ENCODE results near the gene ERGIC3. TPM values are rescaled to one million over a fixed set of nuclear protein-coding genes. Genes with fewer than 3 reads are reported as not detected.

Gene ERGIC3
- total and polyA plus RNA-seq, 2 of the 13 experiments (the other 11 are each of a cell fraction or from before 2014, with no cell fraction given): 407 to 670 TPM

DNA sequence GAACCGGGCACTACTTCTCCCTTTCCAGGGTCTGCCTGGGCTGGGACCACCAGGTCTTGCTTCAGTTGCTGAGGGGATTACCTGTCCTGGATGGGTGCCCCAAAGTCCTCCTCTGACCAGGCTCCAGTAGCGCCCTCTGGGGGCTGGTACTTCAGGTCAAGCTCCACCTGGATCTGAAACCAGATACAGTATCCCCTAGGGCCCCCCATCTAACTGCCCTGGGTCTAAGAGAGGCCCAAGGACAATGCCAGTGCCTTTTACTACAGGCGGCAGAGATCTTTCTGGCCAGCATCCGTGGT, 62.5 kb downstream of the ERGIC3 start (continued):
- TF ChIP-seq, protein P1, sequence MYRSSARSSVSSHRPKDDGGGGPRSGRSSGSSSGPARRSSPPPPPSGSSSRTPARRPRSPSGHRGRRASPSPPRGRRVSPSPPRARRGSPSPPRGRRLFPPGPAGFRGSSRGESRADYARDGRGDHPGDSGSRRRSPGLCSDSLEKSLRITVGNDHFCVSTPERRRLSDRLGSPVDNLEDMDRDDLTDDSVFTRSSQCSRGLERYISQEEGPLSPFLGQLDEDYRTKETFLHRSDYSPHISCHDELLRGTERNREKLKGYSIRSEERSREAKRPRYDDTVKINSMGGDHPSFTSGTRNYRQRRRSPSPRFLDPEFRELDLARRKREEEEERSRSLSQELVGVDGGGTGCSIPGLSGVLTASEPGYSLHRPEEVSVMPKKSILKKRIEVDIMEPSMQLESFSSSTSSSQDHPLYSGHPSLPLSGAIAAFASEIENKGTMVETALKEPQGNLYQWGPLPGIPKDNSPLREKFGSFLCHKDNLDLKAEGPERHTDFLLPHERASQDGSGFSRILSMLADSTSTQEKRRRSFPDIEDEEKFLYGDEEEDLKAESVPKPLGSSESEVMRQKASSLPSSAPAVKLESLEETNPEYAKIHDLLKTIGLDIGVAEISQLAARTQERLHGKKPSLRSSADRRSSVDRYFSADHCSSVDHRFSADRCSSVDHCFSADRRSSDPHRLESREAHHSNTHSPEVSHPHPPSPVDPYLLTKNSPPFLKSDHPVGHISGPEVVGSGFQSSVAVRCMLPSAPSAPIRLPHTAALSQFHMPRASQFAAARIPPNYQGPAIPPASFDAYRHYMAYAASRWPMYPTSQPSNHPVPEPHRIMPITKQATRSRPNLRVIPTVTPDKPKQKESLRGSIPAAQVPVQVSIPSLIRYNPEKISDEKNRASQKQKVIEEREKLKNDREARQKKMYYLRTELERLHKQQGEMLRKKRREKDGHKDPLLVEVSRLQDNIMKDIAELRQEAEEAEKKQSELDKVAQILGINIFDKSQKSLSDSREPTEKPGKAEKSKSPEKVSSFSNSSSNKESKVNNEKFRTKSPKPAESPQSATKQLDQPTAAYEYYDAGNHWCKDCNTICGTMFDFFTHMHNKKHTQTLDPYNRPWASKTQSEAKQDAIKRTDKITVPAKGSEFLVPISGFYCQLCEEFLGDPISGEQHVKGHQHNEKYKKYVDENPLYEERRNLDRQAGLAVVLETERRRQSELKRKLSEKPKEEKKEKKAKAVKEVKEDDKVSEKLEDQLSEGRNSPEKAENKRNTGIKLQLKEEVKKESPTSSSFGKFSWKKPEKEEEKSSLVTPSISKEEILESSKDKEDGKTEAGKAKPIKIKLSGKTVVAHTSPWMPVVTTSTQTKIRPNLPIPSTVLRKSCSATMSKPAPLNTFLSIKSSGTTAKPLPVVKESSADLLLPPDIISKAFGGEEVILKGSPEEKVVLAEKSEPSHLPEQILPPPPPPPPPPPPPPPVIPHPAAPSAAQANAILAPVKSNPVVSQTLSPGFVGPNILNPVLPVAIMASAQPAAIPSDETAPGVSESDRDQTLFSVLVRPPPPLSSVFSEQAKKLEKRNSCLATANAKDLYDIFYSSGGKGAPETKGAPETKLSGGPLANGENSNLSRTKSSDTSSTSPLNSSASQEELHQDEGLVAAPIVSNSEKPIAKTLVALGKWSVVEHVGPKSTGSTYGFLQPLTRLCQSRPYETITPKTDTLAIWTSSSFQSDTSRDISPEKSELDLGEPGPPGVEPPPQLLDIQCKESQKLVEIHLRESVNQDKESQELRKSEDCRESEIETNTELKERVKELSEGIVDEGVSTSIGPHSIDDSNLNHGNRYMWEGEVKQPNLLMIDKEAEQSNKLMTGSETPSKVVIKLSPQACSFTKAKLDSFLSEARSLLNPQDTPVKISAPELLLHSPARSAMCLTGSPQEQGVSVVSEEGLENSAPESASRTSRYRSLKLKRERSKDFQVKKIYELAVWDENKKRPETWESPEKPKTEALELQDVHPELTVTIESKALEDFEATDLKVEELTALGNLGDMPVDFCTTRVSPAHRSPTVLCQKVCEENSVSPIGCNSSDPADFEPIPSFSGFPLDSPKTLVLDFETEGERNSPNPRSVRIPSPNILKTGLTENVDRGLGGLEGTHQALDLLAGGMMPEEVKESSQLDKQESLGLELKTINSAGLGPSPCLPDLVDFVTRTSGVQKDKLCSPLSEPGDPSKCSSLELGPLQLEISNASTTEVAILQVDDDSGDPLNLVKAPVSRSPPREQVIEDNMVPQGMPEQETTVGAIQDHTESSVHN (CRISPR knock-in tag; IDR thresholded peaks at IDR 0.05): no peak
- TF ChIP-seq SMARCE1 (IDR thresholded peaks at IDR 0.05; ENCODE audit: borderline replicate concordance) (no peak), NR3C1 (CRISPR knock-in tag; IDR thresholded peaks at IDR 0.05) (no peak), ZNF431 (CRISPR knock-in tag; IDR thresholded peaks at IDR 0.05; ENCODE audit: borderline replicate concordance, low read depth) (no peak), CHCHD3 (CRISPR knock-in tag; IDR thresholded peaks at IDR 0.05) (no peak), NR2F6 (IDR thresholded peaks at IDR 0.05) (no peak), NR2F6 (CRISPR knock-in tag; IDR thresholded peaks at IDR 0.05) (peak; percentile 33; the same call in 1 of the 2 replicates), SIX1 (CRISPR knock-in tag; IDR thresholded peaks at IDR 0.05; ENCODE audit: borderline replicate concordance) (peak; percentile 69; the same call in 1 of the 2 replicates), SRSF1 (optimal IDR thresholded peaks at IDR 0.05; ENCODE audit: low read depth, low read length) (no peak), GATAD2A (CRISPR knock-in tag; IDR thresholded peaks at IDR 0.05) (0 out of 2 replicates have a peak, but pooled peaks have one; percentile 13), TBX2 (CRISPR knock-in tag; IDR thresholded peaks at IDR 0.05; ENCODE audit: borderline replicate concordance) (no peak)
- TF ChIP-seq, protein P2, sequence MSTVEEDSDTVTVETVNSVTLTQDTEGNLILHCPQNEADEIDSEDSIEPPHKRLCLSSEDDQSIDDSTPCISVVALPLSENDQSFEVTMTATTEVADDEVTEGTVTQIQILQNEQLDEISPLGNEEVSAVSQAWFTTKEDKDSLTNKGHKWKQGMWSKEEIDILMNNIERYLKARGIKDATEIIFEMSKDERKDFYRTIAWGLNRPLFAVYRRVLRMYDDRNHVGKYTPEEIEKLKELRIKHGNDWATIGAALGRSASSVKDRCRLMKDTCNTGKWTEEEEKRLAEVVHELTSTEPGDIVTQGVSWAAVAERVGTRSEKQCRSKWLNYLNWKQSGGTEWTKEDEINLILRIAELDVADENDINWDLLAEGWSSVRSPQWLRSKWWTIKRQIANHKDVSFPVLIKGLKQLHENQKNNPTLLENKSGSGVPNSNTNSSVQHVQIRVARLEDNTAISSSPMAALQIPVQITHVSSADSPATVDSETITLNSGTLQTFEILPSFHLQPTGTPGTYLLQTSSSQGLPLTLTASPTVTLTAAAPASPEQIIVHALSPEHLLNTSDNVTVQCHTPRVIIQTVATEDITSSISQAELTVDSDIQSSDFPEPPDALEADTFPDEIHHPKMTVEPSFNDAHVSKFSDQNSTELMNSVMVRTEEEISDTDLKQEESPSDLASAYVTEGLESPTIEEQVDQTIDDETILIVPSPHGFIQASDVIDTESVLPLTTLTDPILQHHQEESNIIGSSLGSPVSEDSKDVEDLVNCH (CRISPR knock-in tag; IDR thresholded peaks at IDR 0.05): no peak
- TF ChIP-seq, protein P3, sequence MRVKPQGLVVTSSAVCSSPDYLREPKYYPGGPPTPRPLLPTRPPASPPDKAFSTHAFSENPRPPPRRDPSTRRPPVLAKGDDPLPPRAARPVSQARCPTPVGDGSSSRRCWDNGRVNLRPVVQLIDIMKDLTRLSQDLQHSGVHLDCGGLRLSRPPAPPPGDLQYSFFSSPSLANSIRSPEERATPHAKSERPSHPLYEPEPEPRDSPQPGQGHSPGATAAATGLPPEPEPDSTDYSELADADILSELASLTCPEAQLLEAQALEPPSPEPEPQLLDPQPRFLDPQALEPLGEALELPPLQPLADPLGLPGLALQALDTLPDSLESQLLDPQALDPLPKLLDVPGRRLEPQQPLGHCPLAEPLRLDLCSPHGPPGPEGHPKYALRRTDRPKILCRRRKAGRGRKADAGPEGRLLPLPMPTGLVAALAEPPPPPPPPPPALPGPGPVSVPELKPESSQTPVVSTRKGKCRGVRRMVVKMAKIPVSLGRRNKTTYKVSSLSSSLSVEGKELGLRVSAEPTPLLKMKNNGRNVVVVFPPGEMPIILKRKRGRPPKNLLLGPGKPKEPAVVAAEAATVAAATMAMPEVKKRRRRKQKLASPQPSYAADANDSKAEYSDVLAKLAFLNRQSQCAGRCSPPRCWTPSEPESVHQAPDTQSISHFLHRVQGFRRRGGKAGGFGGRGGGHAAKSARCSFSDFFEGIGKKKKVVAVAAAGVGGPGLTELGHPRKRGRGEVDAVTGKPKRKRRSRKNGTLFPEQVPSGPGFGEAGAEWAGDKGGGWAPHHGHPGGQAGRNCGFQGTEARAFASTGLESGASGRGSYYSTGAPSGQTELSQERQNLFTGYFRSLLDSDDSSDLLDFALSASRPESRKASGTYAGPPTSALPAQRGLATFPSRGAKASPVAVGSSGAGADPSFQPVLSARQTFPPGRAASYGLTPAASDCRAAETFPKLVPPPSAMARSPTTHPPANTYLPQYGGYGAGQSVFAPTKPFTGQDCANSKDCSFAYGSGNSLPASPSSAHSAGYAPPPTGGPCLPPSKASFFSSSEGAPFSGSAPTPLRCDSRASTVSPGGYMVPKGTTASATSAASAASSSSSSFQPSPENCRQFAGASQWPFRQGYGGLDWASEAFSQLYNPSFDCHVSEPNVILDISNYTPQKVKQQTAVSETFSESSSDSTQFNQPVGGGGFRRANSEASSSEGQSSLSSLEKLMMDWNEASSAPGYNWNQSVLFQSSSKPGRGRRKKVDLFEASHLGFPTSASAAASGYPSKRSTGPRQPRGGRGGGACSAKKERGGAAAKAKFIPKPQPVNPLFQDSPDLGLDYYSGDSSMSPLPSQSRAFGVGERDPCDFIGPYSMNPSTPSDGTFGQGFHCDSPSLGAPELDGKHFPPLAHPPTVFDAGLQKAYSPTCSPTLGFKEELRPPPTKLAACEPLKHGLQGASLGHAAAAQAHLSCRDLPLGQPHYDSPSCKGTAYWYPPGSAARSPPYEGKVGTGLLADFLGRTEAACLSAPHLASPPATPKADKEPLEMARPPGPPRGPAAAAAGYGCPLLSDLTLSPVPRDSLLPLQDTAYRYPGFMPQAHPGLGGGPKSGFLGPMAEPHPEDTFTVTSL (CRISPR knock-in tag; IDR thresholded peaks at IDR 0.05; ENCODE audit: borderline replicate concordance): no peak
- TF ChIP-seq, protein P4, sequence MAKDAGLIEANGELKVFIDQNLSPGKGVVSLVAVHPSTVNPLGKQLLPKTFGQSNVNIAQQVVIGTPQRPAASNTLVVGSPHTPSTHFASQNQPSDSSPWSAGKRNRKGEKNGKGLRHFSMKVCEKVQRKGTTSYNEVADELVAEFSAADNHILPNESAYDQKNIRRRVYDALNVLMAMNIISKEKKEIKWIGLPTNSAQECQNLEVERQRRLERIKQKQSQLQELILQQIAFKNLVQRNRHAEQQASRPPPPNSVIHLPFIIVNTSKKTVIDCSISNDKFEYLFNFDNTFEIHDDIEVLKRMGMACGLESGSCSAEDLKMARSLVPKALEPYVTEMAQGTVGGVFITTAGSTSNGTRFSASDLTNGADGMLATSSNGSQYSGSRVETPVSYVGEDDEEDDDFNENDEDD (CRISPR knock-in tag; IDR thresholded peaks at IDR 0.05; ENCODE audit: borderline replicate concordance): no peak
